Astrocyte (in vitro differentiated cells and primary cell): ENCODE measurements around the gene FILIP1L. TPM values are rescaled to one million over a fixed set of nuclear protein-coding genes. Genes with fewer than 3 reads are reported as not detected.

ENCODE experiments used
- DNase-seq: peaks from one replicate; pipeline ENCODE4 v3.0.0-alpha.2; 2010; ENCODE audit warnings: low read depth
- FAIRE-seq: peaks from 2 replicates; lab custom pipeline; 2011; peaks lifted over from hg19 to GRCh38; lab: Jason Lieb, UNC
- H2AFZ ChIP-seq: 2 replicates; pipeline ENCODE4 v1.6.0; 2012; ENCODE audit warnings: low read depth, low read length, inconsistent platforms
- H3K27ac ChIP-seq: 2 replicates; pipeline ENCODE4 v1.5.1; 2011; ENCODE audit warnings: low read depth, low read length, inconsistent platforms
- H3K27me3 ChIP-seq: 2 replicates; pipeline ENCODE4 v1.6.0; 2011; ENCODE audit warnings: low read length, inconsistent platforms; ENCODE audit not compliant: insufficient read depth
- H3K36me3 ChIP-seq: 2 replicates; pipeline ENCODE4 v1.5.1; 2011; ENCODE audit warnings: low read length, inconsistent platforms; ENCODE audit not compliant: insufficient read depth
- H3K4me1 ChIP-seq: 2 replicates; pipeline ENCODE4 v1.5.1; 2011; ENCODE audit warnings: low read length, inconsistent platforms; ENCODE audit not compliant: insufficient read depth
- H3K4me2 ChIP-seq: 2 replicates; pipeline ENCODE4 v1.6.0; 2012; ENCODE audit warnings: low read length, inconsistent platforms
- H3K4me3 ChIP-seq: 2 replicates; pipeline ENCODE4 v1.5.1; 2011; ENCODE audit warnings: low read depth, mild to moderate bottlenecking, low read length, inconsistent platforms; ENCODE audit not compliant: insufficient read depth
- H3K79me2 ChIP-seq: 2 replicates; pipeline ENCODE4 v1.6.0; 2012; ENCODE audit warnings: mild to moderate bottlenecking, low read length, inconsistent platforms; ENCODE audit not compliant: insufficient read depth
- H3K9ac ChIP-seq: 2 replicates; pipeline ENCODE4 v1.6.0; 2012; ENCODE audit warnings: mild to moderate bottlenecking, low read length, inconsistent platforms
- H3K9me3 ChIP-seq: 2 replicates; pipeline ENCODE4 v1.5.1; 2012; ENCODE audit warnings: low read depth, mild to moderate bottlenecking, low read length, inconsistent platforms; ENCODE audit not compliant: insufficient read depth
- H4K20me1 ChIP-seq: 2 replicates; pipeline ENCODE4 v1.6.0; 2012; ENCODE audit warnings: low read length, inconsistent platforms; ENCODE audit not compliant: insufficient read depth
- H3K27ac Mint-ChIP-seq: one replicate; pipeline ENCODE4 v1.8.0; 2021; ENCODE audit warnings: mild to moderate bottlenecking, mixed read lengths; ENCODE audit not compliant: unreplicated experiment
- H3K27me3 Mint-ChIP-seq: one replicate; pipeline ENCODE4 v1.8.0; 2021; ENCODE audit warnings: low read depth, mixed read lengths; ENCODE audit not compliant: unreplicated experiment
- H3K36me3 Mint-ChIP-seq: one replicate; pipeline ENCODE4 v1.8.0; 2021; ENCODE audit warnings: low read depth, mixed read lengths; ENCODE audit not compliant: unreplicated experiment
- H3K4me1 Mint-ChIP-seq: one replicate; pipeline ENCODE4 v1.8.0; 2021; ENCODE audit warnings: low read depth, mixed read lengths; ENCODE audit not compliant: unreplicated experiment
- H3K4me3 Mint-ChIP-seq: one replicate; pipeline ENCODE4 v1.8.0; 2021; ENCODE audit warnings: mild to moderate bottlenecking, moderate library complexity, mixed read lengths; ENCODE audit not compliant: unreplicated experiment
- H3K9me3 Mint-ChIP-seq: one replicate; pipeline ENCODE4 v1.8.0; 2021; ENCODE audit warnings: mild to moderate bottlenecking, mixed read lengths; ENCODE audit not compliant: unreplicated experiment
- EZH2 ChIP-seq: IDR thresholded peaks from 2 replicates; pipeline ENCODE4 v1.6.1; 2012; ENCODE audit warnings: mild to moderate bottlenecking, low read length, inconsistent platforms; ENCODE audit not compliant: insufficient read depth
- total RNA-seq: library from RNA; stranded (reverse); gene quantifications from 2 replicates; pipeline ENCODE4 v1.2.1, GENCODE V29; 2021
- TF ChIP-seq, protein P1 (sequence below): IDR thresholded peaks from 2 replicates; pipeline ENCODE4 v1.5.1; 2011; ENCODE audit warnings: low read depth, mild to moderate bottlenecking, inconsistent platforms, low read length, moderate library complexity; ENCODE audit not compliant: insufficient read depth

Gene FILIP1L
- total RNA-seq, 1 donor from 2014 or later: 209 TPM

DNA sequence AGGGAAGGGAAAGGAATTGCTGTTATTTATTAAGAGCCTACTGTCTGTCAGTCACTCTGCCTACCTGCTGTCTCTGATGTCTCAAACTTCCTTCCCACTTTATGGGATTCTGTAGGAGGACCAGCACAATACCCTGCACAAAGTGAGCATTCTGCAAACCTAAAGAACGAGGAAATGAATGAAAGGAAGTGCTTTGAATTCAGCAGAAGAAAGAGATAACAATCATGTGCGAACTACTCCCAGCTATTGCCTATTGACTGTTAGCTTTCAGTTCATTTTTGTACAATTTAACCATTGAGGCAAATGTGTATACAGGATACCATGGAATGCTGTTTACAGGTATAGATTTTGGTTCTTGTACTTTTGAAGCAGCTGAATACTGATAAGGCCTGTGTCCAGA, 229.8 kb downstream of the FILIP1L start:
- H2AFZ ChIP-seq: no peak overlapping the region
- no peak overlapping the region for H3K4me2 ChIP-seq
- H3K27me3 ChIP-seq: no peaks in the 10 kb centered on the region
- H3K4me3 Mint-ChIP-seq: peak overlapping the region; percentile 10
- FAIRE-seq (no peak), DNase-seq (no peak)
- no peaks in the 10 kb centered on the region for H3K36me3 Mint-ChIP-seq
- H3K27me3 Mint-ChIP-seq: no peaks in the 10 kb centered on the region
- TF ChIP-seq, protein P1, sequence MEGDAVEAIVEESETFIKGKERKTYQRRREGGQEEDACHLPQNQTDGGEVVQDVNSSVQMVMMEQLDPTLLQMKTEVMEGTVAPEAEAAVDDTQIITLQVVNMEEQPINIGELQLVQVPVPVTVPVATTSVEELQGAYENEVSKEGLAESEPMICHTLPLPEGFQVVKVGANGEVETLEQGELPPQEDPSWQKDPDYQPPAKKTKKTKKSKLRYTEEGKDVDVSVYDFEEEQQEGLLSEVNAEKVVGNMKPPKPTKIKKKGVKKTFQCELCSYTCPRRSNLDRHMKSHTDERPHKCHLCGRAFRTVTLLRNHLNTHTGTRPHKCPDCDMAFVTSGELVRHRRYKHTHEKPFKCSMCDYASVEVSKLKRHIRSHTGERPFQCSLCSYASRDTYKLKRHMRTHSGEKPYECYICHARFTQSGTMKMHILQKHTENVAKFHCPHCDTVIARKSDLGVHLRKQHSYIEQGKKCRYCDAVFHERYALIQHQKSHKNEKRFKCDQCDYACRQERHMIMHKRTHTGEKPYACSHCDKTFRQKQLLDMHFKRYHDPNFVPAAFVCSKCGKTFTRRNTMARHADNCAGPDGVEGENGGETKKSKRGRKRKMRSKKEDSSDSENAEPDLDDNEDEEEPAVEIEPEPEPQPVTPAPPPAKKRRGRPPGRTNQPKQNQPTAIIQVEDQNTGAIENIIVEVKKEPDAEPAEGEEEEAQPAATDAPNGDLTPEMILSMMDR: no peak
- TF ChIP-seq EZH2: no peak
- no peak overlapping the region for H3K9ac ChIP-seq
- no peaks in the 10 kb centered on the region for H3K9me3 ChIP-seq
- no peak overlapping the region for H3K27ac Mint-ChIP-seq
- H3K27ac ChIP-seq: no peak overlapping the region
- H4K20me1 ChIP-seq: no peaks in the 10 kb centered on the region
- H3K4me1 Mint-ChIP-seq: peaks cover 17% of the 10 kb centered on the region
- H3K9me3 Mint-ChIP-seq: no peaks in the 10 kb centered on the region
- H3K4me3 ChIP-seq: no peak overlapping the region
- no peaks in the 10 kb centered on the region for H3K4me1 ChIP-seq
- H3K36me3 ChIP-seq: no peaks in the 10 kb centered on the region
- H3K79me2 ChIP-seq: no peaks in the 10 kb centered on the region

DNA sequence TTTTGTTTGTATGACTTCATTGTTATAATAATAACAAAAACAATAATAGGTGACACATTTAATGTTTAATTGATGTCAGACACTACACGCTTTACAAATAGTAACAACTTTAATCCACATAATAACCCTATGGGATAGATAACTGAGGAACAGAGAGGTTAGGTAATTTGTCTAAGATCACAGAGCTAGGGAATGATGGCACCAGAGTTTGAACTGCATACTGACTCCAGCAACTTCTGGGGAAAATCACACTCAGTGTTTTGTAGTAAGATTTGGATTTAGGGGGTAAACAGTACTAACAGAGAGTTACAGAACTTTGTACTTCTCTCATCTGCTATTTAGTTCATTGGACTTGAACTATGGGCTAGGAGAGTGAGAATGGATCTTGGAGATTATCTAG, 230.6 kb downstream of the FILIP1L start:
- Histone ChIP-seq H3K27ac (no peak overlapping the region), H3K27me3 (no peaks in the 10 kb centered on the region), H3K9me3 (no peaks in the 10 kb centered on the region), H3K4me3 (no peak overlapping the region), H3K4me2 (no peak overlapping the region), H3K36me3 (no peaks in the 10 kb centered on the region), H3K9ac (no peak overlapping the region), H2AFZ (no peak overlapping the region), H3K4me1 (no peaks in the 10 kb centered on the region), H4K20me1 (no peaks in the 10 kb centered on the region), H3K79me2 (no peaks in the 10 kb centered on the region)
- H3K9me3 Mint-ChIP-seq: no peaks in the 10 kb centered on the region
- H3K27ac Mint-ChIP-seq: no peak overlapping the region
- TF ChIP-seq, protein P1: no peak
- TF ChIP-seq EZH2: no peak
- no peak for DNase-seq
- H3K27me3 Mint-ChIP-seq: no peaks in the 10 kb centered on the region
- no peak overlapping the region for H3K4me3 Mint-ChIP-seq
- FAIRE-seq: peak; percentile 71
- peaks cover 17% of the 10 kb centered on the region for H3K4me1 Mint-ChIP-seq
- no peaks in the 10 kb centered on the region for H3K36me3 Mint-ChIP-seq

DNA sequence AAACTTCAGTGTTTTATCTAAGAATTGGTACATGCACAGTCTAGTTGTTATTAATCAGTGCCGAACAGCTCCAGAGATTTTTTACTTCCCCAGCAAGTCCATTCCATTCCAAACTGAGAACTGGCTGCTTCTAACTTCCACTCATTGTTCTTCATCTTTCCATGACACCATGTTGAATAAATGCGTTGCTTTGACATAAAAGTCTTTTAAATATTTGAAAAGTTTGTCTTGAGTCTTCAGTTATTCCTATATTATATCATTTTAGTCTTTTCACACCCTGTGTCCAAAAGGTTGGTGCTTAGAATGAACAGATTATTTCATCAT, 231.2 kb downstream of the FILIP1L start:
- FAIRE-seq: no peak
- no peaks in the 10 kb centered on the region for H3K4me1 ChIP-seq
- DNase-seq: no peak
- H3K9ac ChIP-seq: no peak overlapping the region
- H3K4me2 ChIP-seq: no peak overlapping the region
- Mint-ChIP-seq H3K27me3 (no peaks in the 10 kb centered on the region), H3K27ac (no peak overlapping the region), H3K9me3 (no peaks in the 10 kb centered on the region), H3K4me3 (no peak overlapping the region), H3K36me3 (no peaks in the 10 kb centered on the region), H3K4me1 (peaks cover 21% of the 10 kb centered on the region)
- H3K27ac ChIP-seq: no peak overlapping the region
- H3K79me2 ChIP-seq: no peaks in the 10 kb centered on the region
- H3K27me3 ChIP-seq: no peaks in the 10 kb centered on the region
- no peaks in the 10 kb centered on the region for H3K36me3 ChIP-seq
- H4K20me1 ChIP-seq: no peaks in the 10 kb centered on the region
- TF ChIP-seq EZH2: no peak
- TF ChIP-seq, protein P1: no peak
- no peak overlapping the region for H2AFZ ChIP-seq
- H3K4me3 ChIP-seq: no peak overlapping the region
- H3K9me3 ChIP-seq: no peaks in the 10 kb centered on the region
